Measurements from ENCODE around the gene ACOX1. TPM values are rescaled to one million over a fixed set of nuclear protein-coding genes. Genes with fewer than 3 reads are reported as not detected.
A peak's percentile ranks its signal among the peaks of the same experiment; 100 is the strongest.

The ACOX1 gene
- total and polyA plus RNA-seq, 2 donors (not counting 1 experiment from before 2014, with no cell fraction given), result 6.6 to 31.2 TPM

DNA sequence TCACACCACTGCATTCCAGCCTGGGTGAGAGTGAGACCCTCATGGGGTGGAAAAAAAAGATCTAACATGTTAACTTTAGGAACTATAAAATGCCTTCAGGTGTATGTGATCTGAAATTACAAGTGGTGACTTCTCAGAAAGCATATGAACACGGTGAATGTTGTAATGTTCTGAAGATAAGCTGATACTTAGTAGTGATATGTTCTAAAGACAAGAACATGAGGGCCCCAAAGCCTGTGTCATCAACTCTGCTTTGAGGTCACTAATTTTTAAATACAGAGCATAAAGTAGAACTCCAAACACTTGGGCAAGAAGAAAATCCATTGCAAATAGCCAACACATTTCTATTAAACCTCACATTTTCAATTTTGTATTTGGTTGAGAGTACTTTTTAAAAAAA is 35.5 kb downstream of the ACOX1 start:
- POLR2A ChIA-PET, result interaction anchor here (0.6 kb wide), 2 partner anchors 28 to 114 kb away, joined by 3 to 9 read pairs; no protein-coding TSS in a partner anchor
- WGBS (ENCODE audit: insufficient coverage), result 80% methylated on average over 1 of the region's 1 CpG

GRCh38 chr17:75942473-75942872 is 36.5 kb downstream of the ACOX1 start:
- no peak for DNase-seq
- peaks cover 0 to 10% of the 10 kb centered on the region in 2 experiments for H3K36me3 ChIP-seq (replicated peaks in 1 of 2; ENCODE audit: control extremely low read depth in 1 of 2, control insufficient read depth in 1 of 2, extremely low read depth in 1 of 2, insufficient read depth in 2 of 2, low read length in 1 of 2)
- H3K27ac ChIP-seq (ENCODE audit: low read length in 2 of 2), result no peak overlapping the region
- H3K4me2 ChIP-seq (replicated peaks; ENCODE audit: low read depth, low read length, poor library complexity, severe bottlenecking), result no peak overlapping the region
- ChIA-PET CTCF (no interaction called here), POLR2A (no interaction called here)
- H3K79me2 ChIP-seq (ENCODE audit: control insufficient read depth, insufficient read depth, low read length), result peaks cover 3% of the 10 kb centered on the region
- peak overlapping the region; percentile 51 for H3K4me3 Mint-ChIP-seq
- H3K27me3 Mint-ChIP-seq, result no peaks in the 10 kb centered on the region
- H3K9me3 Mint-ChIP-seq (ENCODE audit: insufficient read depth), result no peaks in the 10 kb centered on the region
- H4K20me1 ChIP-seq (ENCODE audit: control insufficient read depth, insufficient read depth, low read length, poor library complexity, severe bottlenecking), result no peaks in the 10 kb centered on the region
- no peaks in the 10 kb centered on the region for H3K9me3 ChIP-seq (ENCODE audit: control extremely low read depth in 1 of 3, control insufficient read depth in 2 of 3, insufficient read depth in 1 of 3, low read length in 2 of 3)
- H3K27me3 ChIP-seq (replicated peaks in 1 of 4; ENCODE audit: control extremely low read depth in 1 of 4, control insufficient read depth in 3 of 4, insufficient read depth in 4 of 4, low read length in 3 of 4), result no peaks in the 10 kb centered on the region
- no peak overlapping the region for H2AFZ ChIP-seq (ENCODE audit: insufficient read depth, low read depth, low read length, poor library complexity, severe bottlenecking)
- peaks cover 0 to 14% of the 10 kb centered on the region in 2 donors for H3K4me1 ChIP-seq (ENCODE audit: control insufficient read depth in 2 of 2, insufficient read depth in 2 of 2, low read length in 2 of 2)
- H3K4me3 ChIP-seq (ENCODE audit: control extremely low read depth in 1 of 5, extremely low read depth in 1 of 5, insufficient read depth in 1 of 5, low read depth in 2 of 5, low read length in 4 of 5), result no peak overlapping the region
- intact Hi-C loops (cut with micrococcal nuclease), result no loop called here
- ATAC-seq (ENCODE audit: low read depth), result no peak
- H3K27ac Mint-ChIP-seq, result no peak overlapping the region
- TF ChIP-seq EZH2 (IDR thresholded peaks at IDR 0.05; ENCODE audit: borderline replicate concordance, insufficient read depth, low read depth, low read length, poor library complexity, severe bottlenecking), result no peak
- TF ChIP-seq, protein P1, sequence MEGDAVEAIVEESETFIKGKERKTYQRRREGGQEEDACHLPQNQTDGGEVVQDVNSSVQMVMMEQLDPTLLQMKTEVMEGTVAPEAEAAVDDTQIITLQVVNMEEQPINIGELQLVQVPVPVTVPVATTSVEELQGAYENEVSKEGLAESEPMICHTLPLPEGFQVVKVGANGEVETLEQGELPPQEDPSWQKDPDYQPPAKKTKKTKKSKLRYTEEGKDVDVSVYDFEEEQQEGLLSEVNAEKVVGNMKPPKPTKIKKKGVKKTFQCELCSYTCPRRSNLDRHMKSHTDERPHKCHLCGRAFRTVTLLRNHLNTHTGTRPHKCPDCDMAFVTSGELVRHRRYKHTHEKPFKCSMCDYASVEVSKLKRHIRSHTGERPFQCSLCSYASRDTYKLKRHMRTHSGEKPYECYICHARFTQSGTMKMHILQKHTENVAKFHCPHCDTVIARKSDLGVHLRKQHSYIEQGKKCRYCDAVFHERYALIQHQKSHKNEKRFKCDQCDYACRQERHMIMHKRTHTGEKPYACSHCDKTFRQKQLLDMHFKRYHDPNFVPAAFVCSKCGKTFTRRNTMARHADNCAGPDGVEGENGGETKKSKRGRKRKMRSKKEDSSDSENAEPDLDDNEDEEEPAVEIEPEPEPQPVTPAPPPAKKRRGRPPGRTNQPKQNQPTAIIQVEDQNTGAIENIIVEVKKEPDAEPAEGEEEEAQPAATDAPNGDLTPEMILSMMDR (IDR thresholded peaks at IDR 0.05), result no peak
- H3K9ac ChIP-seq (ENCODE audit: low read length), result no peak overlapping the region
- peaks cover 12% of the 10 kb centered on the region for H3K4me1 Mint-ChIP-seq
- no CpG with 5 or more reads among the region's 4 CpGs for WGBS (ENCODE audit: insufficient coverage)

More for the DNA sequence above, 35.5 kb downstream of the ACOX1 start:
- intact Hi-C loops (cut with micrococcal nuclease), result no loop called here
- CTCF ChIA-PET, result no interaction called here
- ATAC-seq (ENCODE audit: low read depth), result no peak
- Histone ChIP-seq H3K79me2 (ENCODE audit: control insufficient read depth, insufficient read depth, low read length) (peaks cover 3% of the 10 kb centered on the region), H4K20me1 (ENCODE audit: control insufficient read depth, insufficient read depth, low read length, poor library complexity, severe bottlenecking) (no peaks in the 10 kb centered on the region), H3K4me3 (ENCODE audit: control extremely low read depth in 1 of 5, extremely low read depth in 1 of 5, insufficient read depth in 1 of 5, low read depth in 2 of 5, low read length in 4 of 5) (no peak overlapping the region), H3K9ac (ENCODE audit: low read length) (no peak overlapping the region), H3K27me3 (replicated peaks in 1 of 4; ENCODE audit: control extremely low read depth in 1 of 4, control insufficient read depth in 3 of 4, insufficient read depth in 4 of 4, low read length in 3 of 4) (no peaks in the 10 kb centered on the region), H3K4me2 (replicated peaks; ENCODE audit: low read depth, low read length, poor library complexity, severe bottlenecking) (no peak overlapping the region), H3K4me1 (ENCODE audit: control insufficient read depth in 2 of 2, insufficient read depth in 2 of 2, low read length in 2 of 2) (peaks cover 0 to 14% of the 10 kb centered on the region in 2 donors), H2AFZ (ENCODE audit: insufficient read depth, low read depth, low read length, poor library complexity, severe bottlenecking) (no peak overlapping the region), H3K9me3 (ENCODE audit: control extremely low read depth in 1 of 3, control insufficient read depth in 2 of 3, insufficient read depth in 1 of 3, low read length in 2 of 3) (no peaks in the 10 kb centered on the region), H3K27ac (ENCODE audit: low read length in 2 of 2) (no peak overlapping the region), H3K36me3 (replicated peaks in 1 of 2; ENCODE audit: control extremely low read depth in 1 of 2, control insufficient read depth in 1 of 2, extremely low read depth in 1 of 2, insufficient read depth in 2 of 2, low read length in 1 of 2) (peaks cover 0 to 18% of the 10 kb centered on the region in 2 experiments)
- H3K9me3 Mint-ChIP-seq (ENCODE audit: insufficient read depth), result no peaks in the 10 kb centered on the region
- H3K4me3 Mint-ChIP-seq, result no peak overlapping the region
- no peaks in the 10 kb centered on the region for H3K27me3 Mint-ChIP-seq
- DNase-seq, result no peak
- TF ChIP-seq EZH2 (IDR thresholded peaks at IDR 0.05; ENCODE audit: borderline replicate concordance, insufficient read depth, low read depth, low read length, poor library complexity, severe bottlenecking), result no peak
- TF ChIP-seq, protein P1 (IDR thresholded peaks at IDR 0.05), result no peak
- peaks cover 12% of the 10 kb centered on the region for H3K4me1 Mint-ChIP-seq
- H3K27ac Mint-ChIP-seq, result no peak overlapping the region
